ENCODE measurements around the gene NECAB2.

The NECAB2 gene

GRCh38 chr16:83967838-83968305, at the start of gene NECAB2:
Gene NECAB2, plus strand, starts transcription at chr16:83968244. Its CDS starts 405 bp downstream, at chr16:83968649.
- Histone ChIP-seq H3K27ac (no peak within 1 kb of the TSS), H2AFZ (peak within 1 kb of the TSS; percentile 68), H3K4me2 (ENCODE audit: low read length) (no peak within 1 kb of the TSS), H3K9me3 (ENCODE audit: control insufficient read depth, low read length) (no peaks in the 10 kb centered on the region), H3K79me2 (no peaks in the 10 kb centered on the region), H3K36me3 (ENCODE audit: control insufficient read depth, insufficient read depth, low read length) (no peaks in the 10 kb centered on the region), H3K27me3 (ENCODE audit: control insufficient read depth, insufficient read depth, low read length) (no peaks in the 10 kb centered on the region), H3K4me1 (no peaks in the 10 kb centered on the region), H3K4me3 (ENCODE audit: low read depth, low read length) (no peak within 1 kb of the TSS), H3K9ac (peak within 1 kb of the TSS; percentile 11)
- TF ChIP-seq CTCF (IDR thresholded peaks at IDR 0.05) = peak; percentile 63

- H3K9me3 ChIP-seq (ENCODE audit: control insufficient read depth, low read length) = no peaks in the 10 kb centered on the region
- H3K36me3 ChIP-seq (ENCODE audit: control insufficient read depth, insufficient read depth, low read length) = no peaks in the 10 kb centered on the region
- TF ChIP-seq CTCF (IDR thresholded peaks at IDR 0.05) = no peak
- H3K4me3 ChIP-seq (ENCODE audit: low read depth, low read length) = no peak overlapping the region
- H3K9ac ChIP-seq = no peak overlapping the region
- no peaks in the 10 kb centered on the region for H3K4me1 ChIP-seq
- H3K27ac ChIP-seq = no peak overlapping the region
- no peaks in the 10 kb centered on the region for H3K27me3 ChIP-seq (ENCODE audit: control insufficient read depth, insufficient read depth, low read length)
- H2AFZ ChIP-seq = no peak overlapping the region
- peaks cover 3% of the 10 kb centered on the region for H3K79me2 ChIP-seq
- no peak overlapping the region for H3K4me2 ChIP-seq (ENCODE audit: low read length)
These were observed 47.1 kb upstream of the NECAB2 start for GRCh38 chr16:83920894-83921491.

GRCh38 chr16:83923581-83924365, 44.3 kb upstream of the NECAB2 start:
- no peaks in the 10 kb centered on the region for H3K27me3 ChIP-seq (ENCODE audit: control insufficient read depth, insufficient read depth, low read length)
- H3K36me3 ChIP-seq (ENCODE audit: control insufficient read depth, insufficient read depth, low read length) = no peaks in the 10 kb centered on the region
- no peak overlapping the region for H3K4me3 ChIP-seq (ENCODE audit: low read depth, low read length)
- no peak for TF ChIP-seq CTCF (IDR thresholded peaks at IDR 0.05)
- peaks cover 19% of the 10 kb centered on the region for H3K4me1 ChIP-seq
- H3K4me2 ChIP-seq (ENCODE audit: low read length) = no peak overlapping the region
- no peak overlapping the region for H3K9ac ChIP-seq
- no peaks in the 10 kb centered on the region for H3K9me3 ChIP-seq (ENCODE audit: control insufficient read depth, low read length)
- H2AFZ ChIP-seq = no peak overlapping the region
- no peaks in the 10 kb centered on the region for H3K79me2 ChIP-seq
- H3K27ac ChIP-seq = no peak overlapping the region

GRCh38 chr16:83924686-83925085, 43.4 kb upstream of the NECAB2 start:
- Histone ChIP-seq H3K9ac (no peak overlapping the region), H3K4me2 (ENCODE audit: low read length) (no peak overlapping the region), H3K27ac (no peak overlapping the region), H3K4me3 (ENCODE audit: low read depth, low read length) (no peak overlapping the region), H3K79me2 (no peaks in the 10 kb centered on the region), H3K9me3 (ENCODE audit: control insufficient read depth, low read length) (no peaks in the 10 kb centered on the region), H2AFZ (no peak overlapping the region), H3K36me3 (ENCODE audit: control insufficient read depth, insufficient read depth, low read length) (no peaks in the 10 kb centered on the region), H3K4me1 (peaks cover 26% of the 10 kb centered on the region), H3K27me3 (ENCODE audit: control insufficient read depth, insufficient read depth, low read length) (no peaks in the 10 kb centered on the region)
- no peak for TF ChIP-seq CTCF (IDR thresholded peaks at IDR 0.05)

All from parathyroid adenoma (tissue), 2 donors.